Fibroblast of lung (primary cell): ENCODE data around the gene S100A14. TPM values are rescaled to one million over a fixed set of nuclear protein-coding genes. Genes with fewer than 3 reads are reported as not detected.

Experiments used
- DNase-seq, 2 donors: peaks; one replicate each; pipeline versions ENCODE4 v3.0.0 to v3.0.0-alpha.2; 2010; ENCODE audit warnings: low read depth in 2 of 2
- H2AFZ ChIP-seq: 2 replicates; pipeline ENCODE4 v1.5.1; 2012; ENCODE audit warnings: low read length, control low read depth, inconsistent platforms
- H3K27ac ChIP-seq: 2 replicates; pipeline ENCODE4 v1.5.1; 2011; ENCODE audit warnings: low read length, control low read depth; ENCODE audit not compliant: insufficient read depth
- H3K27me3 ChIP-seq: 2 replicates; pipeline ENCODE4 v1.5.1; 2011; ENCODE audit warnings: mild to moderate bottlenecking, low read length; ENCODE audit not compliant: control insufficient read depth, insufficient read depth
- H3K36me3 ChIP-seq: 2 replicates; pipeline ENCODE4 v1.5.1; 2011; ENCODE audit warnings: low read length; ENCODE audit not compliant: control insufficient read depth, insufficient read depth
- H3K4me1 ChIP-seq: 2 replicates; pipeline ENCODE4 v1.5.1; 2011; ENCODE audit warnings: low read length; ENCODE audit not compliant: control insufficient read depth, insufficient read depth; ENCODE audit errors: extremely low read depth
- H3K4me2 ChIP-seq: 2 replicates; pipeline ENCODE4 v1.5.1; 2011; ENCODE audit warnings: low read length, control low read depth; ENCODE audit not compliant: insufficient read depth; ENCODE audit errors: extremely low read depth
- H3K4me3 ChIP-seq, 4 experiments: fragments of 200-600 bp in 1 of 4; sonication (generic) in 1 of 4; replicated peaks in 1 of 4; 2 replicates each; pipeline ENCODE4 v1.5.1; 2011 to 2016; ENCODE audit warnings: low read length in 4 of 4, low read depth in 3 of 4, mild to moderate bottlenecking in 3 of 4, control low read depth in 2 of 4, inconsistent platforms in 1 of 4, mixed read lengths in 1 of 4; ENCODE audit not compliant: insufficient read depth in 1 of 4; ENCODE audit errors: control extremely low read depth in 1 of 4
- H3K79me2 ChIP-seq: 2 replicates; pipeline ENCODE4 v1.5.1; 2012; ENCODE audit warnings: mild to moderate bottlenecking, low read length, inconsistent platforms; ENCODE audit not compliant: control insufficient read depth, insufficient read depth
- H3K9ac ChIP-seq: 2 replicates; pipeline ENCODE4 v1.5.1; 2011; ENCODE audit warnings: mild to moderate bottlenecking, low read length, control low read depth; ENCODE audit not compliant: insufficient read depth
- H3K9me3 ChIP-seq: 2 replicates; pipeline ENCODE4 v1.5.1; 2012; ENCODE audit warnings: low read depth, low read length; ENCODE audit not compliant: control insufficient read depth, insufficient read depth
- H4K20me1 ChIP-seq: 2 replicates; pipeline ENCODE4 v1.5.1; 2011; ENCODE audit warnings: low read length; ENCODE audit not compliant: control insufficient read depth, insufficient read depth; ENCODE audit errors: extremely low read depth
- EZH2 ChIP-seq: IDR thresholded peaks from 2 replicates; pipeline ENCODE4 v1.5.1; 2012; ENCODE audit warnings: low read length, control low read depth, mild to moderate bottlenecking; ENCODE audit errors: missing control alignments
- polyA plus RNA-seq, 2 donors: library from polyadenylated mRNA; depleted of rRNA in 1 of 2; stranded (reverse) in 1 of 2; unstranded in 1 of 2; fragments of >200 nt; gene quantifications; 2 replicates each; pipeline ENCODE4 v1.2.1, GENCODE V29; 2011 to 2012; ENCODE audit warnings: missing spikeins in 1 of 2
- total RNA-seq: library from RNA; depleted of rRNA; stranded (reverse); fragments of >200 nt; gene quantifications from 2 replicates; pipeline ENCODE4 v1.2.1, GENCODE V29; 2014
- TF ChIP-seq, protein P1 (sequence below), 2 donors: IDR thresholded peaks in 1 of 2; conservative IDR thresholded peaks in 1 of 2; 1 replicate in 1 of 2; 2 replicates in 1 of 2; pipeline ENCODE4 v1.5.1; 2011 to 2012; ENCODE audit warnings: low read length in 2 of 2, control low read depth in 1 of 2, inconsistent platforms in 1 of 2, low read depth in 1 of 2, mild to moderate bottlenecking in 1 of 2

Gene S100A14
- total and polyA plus RNA-seq, 2 donors (not counting 1 experiment from before 2014, with no cell fraction given) = 0.33 to 0.51 TPM

DNA sequence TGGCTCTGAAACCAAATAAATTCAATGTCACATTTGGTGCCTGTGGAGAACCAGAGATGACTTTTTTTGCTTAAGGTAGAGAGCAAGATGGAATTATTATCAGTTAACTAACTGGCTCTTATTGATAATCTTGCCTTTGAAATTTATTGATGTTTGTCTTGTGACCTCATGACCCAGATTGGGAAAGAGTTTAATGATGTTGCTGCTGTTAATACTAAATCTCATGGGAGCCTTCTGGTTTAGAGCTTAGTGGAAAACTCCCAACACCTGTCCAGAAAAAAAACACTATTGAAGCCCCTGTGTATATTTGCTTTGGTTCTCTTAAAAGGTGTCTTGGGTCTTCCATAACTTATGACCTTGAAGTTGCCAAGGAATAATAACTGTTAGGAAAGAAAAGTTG is 27.7 kb upstream of the S100A14 start:
- peaks cover 3% of the 10 kb centered on the region for H3K79me2 ChIP-seq
- H3K36me3 ChIP-seq = peaks cover 18% of the 10 kb centered on the region

DNA sequence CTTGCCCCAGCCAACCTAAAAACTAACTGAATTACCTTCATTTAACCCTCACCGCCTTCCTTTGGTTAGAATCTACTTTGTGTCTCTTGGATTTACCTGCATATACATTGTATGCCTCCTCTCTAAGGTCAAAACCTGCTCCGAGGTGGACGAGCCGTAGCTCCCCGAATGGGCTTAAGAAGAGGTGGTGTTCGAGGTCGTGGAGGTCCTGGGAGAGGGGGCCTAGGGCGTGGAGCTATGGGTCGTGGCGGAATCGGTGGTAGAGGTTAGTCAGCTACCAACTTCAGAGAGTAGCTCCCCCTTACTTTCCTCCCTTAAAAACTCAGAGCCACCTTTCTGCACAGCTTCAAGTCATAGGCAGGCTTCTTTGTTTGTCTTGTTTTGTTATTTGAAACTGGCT is 27.0 kb upstream of the S100A14 start:
- Histone ChIP-seq H2AFZ (no peak overlapping the region), H3K27me3 (no peaks in the 10 kb centered on the region), H3K4me1 (no peaks in the 10 kb centered on the region), H3K4me2 (no peak overlapping the region), H3K79me2 (peaks cover 3% of the 10 kb centered on the region), H3K36me3 (peaks cover 21% of the 10 kb centered on the region), H3K9ac (no peak overlapping the region), H3K27ac (no peak overlapping the region), H3K4me3 (no peak overlapping the region), H3K9me3 (no peaks in the 10 kb centered on the region), H4K20me1 (no peaks in the 10 kb centered on the region)
- no peak for TF ChIP-seq EZH2
- TF ChIP-seq, protein P1, sequence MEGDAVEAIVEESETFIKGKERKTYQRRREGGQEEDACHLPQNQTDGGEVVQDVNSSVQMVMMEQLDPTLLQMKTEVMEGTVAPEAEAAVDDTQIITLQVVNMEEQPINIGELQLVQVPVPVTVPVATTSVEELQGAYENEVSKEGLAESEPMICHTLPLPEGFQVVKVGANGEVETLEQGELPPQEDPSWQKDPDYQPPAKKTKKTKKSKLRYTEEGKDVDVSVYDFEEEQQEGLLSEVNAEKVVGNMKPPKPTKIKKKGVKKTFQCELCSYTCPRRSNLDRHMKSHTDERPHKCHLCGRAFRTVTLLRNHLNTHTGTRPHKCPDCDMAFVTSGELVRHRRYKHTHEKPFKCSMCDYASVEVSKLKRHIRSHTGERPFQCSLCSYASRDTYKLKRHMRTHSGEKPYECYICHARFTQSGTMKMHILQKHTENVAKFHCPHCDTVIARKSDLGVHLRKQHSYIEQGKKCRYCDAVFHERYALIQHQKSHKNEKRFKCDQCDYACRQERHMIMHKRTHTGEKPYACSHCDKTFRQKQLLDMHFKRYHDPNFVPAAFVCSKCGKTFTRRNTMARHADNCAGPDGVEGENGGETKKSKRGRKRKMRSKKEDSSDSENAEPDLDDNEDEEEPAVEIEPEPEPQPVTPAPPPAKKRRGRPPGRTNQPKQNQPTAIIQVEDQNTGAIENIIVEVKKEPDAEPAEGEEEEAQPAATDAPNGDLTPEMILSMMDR (conservative IDR thresholded peaks at IDR 0.05 in 1 of 2, IDR thresholded peaks at IDR 0.05 in 1 of 2; ENCODE audit: low read depth in 1 of 2, low read length in 2 of 2) = no peak
- no peak for DNase-seq

More for the DNA sequence above, 27.7 kb upstream of the S100A14 start:
- no peak for TF ChIP-seq EZH2
- TF ChIP-seq, protein P1 (conservative IDR thresholded peaks at IDR 0.05 in 1 of 2, IDR thresholded peaks at IDR 0.05 in 1 of 2; ENCODE audit: low read depth in 1 of 2, low read length in 2 of 2) = no peak
- no peak overlapping the region for H3K27ac ChIP-seq
- no peak overlapping the region for H3K4me2 ChIP-seq
- H4K20me1 ChIP-seq = no peaks in the 10 kb centered on the region
- no peaks in the 10 kb centered on the region for H3K27me3 ChIP-seq
- H2AFZ ChIP-seq = no peak overlapping the region
- no peak overlapping the region for H3K4me3 ChIP-seq
- DNase-seq = no peak
- no peaks in the 10 kb centered on the region for H3K4me1 ChIP-seq
- no peak overlapping the region for H3K9ac ChIP-seq
- H3K9me3 ChIP-seq = no peaks in the 10 kb centered on the region

DNA sequence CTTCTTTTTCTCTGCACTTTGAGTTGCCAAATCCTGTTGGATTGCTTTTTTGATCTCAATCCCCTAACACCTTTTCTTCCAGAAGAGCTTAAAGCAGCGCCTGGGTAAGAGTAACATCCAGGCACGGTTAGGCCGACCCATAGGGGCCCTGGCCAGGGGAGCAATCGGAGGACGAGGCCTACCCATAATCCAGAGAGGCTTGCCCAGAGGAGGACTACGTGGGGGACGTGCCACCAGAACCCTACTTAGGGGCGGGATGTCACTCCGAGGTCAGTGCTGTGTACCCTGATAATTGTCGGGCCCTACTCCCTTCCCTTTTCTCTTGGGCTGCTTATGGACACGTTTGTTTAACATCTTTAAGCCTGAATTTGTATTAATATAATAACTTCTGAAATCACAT is 26.0 kb upstream of the S100A14 start:
- H4K20me1 ChIP-seq = no peaks in the 10 kb centered on the region
- H3K79me2 ChIP-seq = peaks cover 8% of the 10 kb centered on the region
- TF ChIP-seq, protein P1 (conservative IDR thresholded peaks at IDR 0.05 in 1 of 2, IDR thresholded peaks at IDR 0.05 in 1 of 2; ENCODE audit: low read depth in 1 of 2, low read length in 2 of 2) = no peak
- no peak for TF ChIP-seq EZH2

More for the DNA sequence above, 26.0 kb upstream of the S100A14 start:
- no peaks in the 10 kb centered on the region for H3K9me3 ChIP-seq
- no peak overlapping the region for H3K4me2 ChIP-seq
- H2AFZ ChIP-seq = no peak overlapping the region
- H3K36me3 ChIP-seq = peaks cover 25% of the 10 kb centered on the region
- no peaks in the 10 kb centered on the region for H3K4me1 ChIP-seq
- DNase-seq = no peak
- no peak overlapping the region for H3K9ac ChIP-seq
- no peak overlapping the region for H3K27ac ChIP-seq
- no peaks in the 10 kb centered on the region for H3K27me3 ChIP-seq
- H3K4me3 ChIP-seq = no peak overlapping the region
